GM12864 (cell line): ENCODE measurements around the gene DNAH17.

Experiments used
- DNase-seq: peaks from one replicate; pipeline ENCODE4 v3.0.0-alpha.2; 2011; ENCODE audit warnings: low read depth
- H3K4me3 ChIP-seq: 2 replicates; pipeline ENCODE4 v1.5.1; 2011; ENCODE audit warnings: mild to moderate bottlenecking, low read depth, low read length, control low read depth
- TF ChIP-seq, protein P1 (sequence below): IDR thresholded peaks from 2 replicates; pipeline ENCODE4 v1.5.1; 2011; ENCODE audit warnings: low read depth, mild to moderate bottlenecking, moderate library complexity, low read length, control low read depth, inconsistent platforms; ENCODE audit errors: missing control alignments

The DNAH17 gene

DNA sequence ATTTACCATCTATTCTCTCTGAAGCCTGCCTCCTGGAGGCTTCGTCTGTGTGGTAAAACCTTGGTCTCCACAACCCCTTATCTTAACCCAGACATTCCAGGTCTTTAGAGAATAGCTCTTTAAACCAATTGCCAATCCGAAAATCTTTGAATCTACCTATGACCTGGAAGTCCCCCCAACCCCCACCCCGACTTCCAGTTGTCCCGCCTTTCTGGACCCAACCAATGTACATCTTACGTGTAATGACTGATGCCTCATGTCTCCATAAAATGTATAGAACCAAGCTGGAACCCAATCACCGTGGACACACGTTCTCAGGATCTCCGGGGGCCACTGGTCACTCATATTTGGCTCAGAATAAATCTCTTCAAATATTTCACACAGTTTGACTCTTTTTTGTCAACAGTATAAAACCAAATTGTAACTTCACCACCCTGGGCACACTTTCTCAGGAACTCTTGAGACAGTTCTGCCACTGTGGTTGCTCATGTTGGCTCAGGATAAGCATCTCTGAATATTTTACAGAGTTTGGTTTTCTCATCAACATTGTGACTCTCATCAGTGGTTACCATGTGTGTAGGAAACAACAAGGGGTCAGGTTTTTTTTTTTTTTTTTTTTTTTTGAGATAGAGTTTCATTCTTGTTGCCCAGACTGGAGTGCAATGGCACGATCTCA lies 18.1 kb upstream of the DNAH17 start:
- no peak overlapping the region for H3K4me3 ChIP-seq
- DNase-seq: no peak
- TF ChIP-seq, protein P1, sequence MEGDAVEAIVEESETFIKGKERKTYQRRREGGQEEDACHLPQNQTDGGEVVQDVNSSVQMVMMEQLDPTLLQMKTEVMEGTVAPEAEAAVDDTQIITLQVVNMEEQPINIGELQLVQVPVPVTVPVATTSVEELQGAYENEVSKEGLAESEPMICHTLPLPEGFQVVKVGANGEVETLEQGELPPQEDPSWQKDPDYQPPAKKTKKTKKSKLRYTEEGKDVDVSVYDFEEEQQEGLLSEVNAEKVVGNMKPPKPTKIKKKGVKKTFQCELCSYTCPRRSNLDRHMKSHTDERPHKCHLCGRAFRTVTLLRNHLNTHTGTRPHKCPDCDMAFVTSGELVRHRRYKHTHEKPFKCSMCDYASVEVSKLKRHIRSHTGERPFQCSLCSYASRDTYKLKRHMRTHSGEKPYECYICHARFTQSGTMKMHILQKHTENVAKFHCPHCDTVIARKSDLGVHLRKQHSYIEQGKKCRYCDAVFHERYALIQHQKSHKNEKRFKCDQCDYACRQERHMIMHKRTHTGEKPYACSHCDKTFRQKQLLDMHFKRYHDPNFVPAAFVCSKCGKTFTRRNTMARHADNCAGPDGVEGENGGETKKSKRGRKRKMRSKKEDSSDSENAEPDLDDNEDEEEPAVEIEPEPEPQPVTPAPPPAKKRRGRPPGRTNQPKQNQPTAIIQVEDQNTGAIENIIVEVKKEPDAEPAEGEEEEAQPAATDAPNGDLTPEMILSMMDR: no peak

DNA sequence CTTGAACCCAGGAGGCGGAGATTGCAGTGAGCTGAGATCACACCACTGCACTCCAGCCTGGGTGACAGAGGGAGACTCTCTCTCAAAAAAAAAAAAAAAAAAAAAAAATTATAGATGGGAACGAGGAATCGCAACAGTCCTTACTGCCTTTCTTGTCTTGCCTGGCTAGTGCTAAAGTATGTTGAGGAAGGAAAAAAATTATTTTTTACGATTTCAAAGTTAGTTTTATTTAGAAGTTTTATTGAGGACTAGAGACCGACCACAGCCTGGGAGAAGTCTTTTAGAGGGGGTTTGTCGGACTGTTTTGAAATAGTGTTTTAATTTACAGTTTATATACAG lies 15.8 kb upstream of the DNAH17 start:
- TF ChIP-seq, protein P1: no peak
- no peak for DNase-seq
- no peak overlapping the region for H3K4me3 ChIP-seq

DNA sequence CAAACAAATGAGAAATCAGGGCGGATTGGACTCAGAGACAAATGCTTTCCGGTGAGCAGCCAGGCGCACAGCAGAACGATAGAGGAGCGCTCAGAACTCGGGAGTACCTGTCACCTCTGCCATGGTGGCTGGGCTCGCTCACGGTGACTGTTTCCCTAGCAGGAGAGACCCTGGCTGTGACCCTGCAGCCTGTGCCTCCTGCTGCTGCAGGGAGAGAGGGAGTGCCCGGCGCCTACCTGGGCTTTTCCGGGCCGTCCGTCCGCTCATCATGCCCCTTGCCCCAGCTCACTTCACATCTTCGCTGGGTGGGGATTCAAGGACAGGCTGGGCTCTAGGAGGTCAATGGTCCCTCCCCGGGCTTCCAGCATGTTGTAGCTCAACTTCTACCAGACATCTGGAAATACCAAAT lies 14.1 kb upstream of the DNAH17 start:
- TF ChIP-seq, protein P1: no peak
- no peak for DNase-seq
- no peak overlapping the region for H3K4me3 ChIP-seq

DNA sequence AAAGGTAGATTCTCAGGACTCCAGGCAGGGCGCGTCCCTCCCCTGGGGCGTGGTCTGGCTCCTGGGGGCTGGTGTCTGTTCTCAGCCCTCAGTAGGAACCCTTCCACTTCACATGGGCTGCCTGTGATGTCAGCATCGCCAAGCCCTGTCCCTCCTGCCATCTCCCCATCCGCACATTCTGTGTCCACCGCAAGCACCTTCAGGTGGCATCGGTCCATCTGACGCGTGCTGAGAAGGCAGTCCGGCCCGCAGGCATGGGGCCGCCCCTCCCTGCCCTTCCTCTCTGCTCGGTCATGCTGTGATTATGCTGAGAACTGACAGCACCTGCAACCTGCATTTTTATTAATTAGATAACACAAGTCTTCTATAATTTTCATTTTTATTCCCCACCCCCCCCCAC lies 12.7 kb upstream of the DNAH17 start:
- TF ChIP-seq, protein P1: no peak
- H3K4me3 ChIP-seq: no peak overlapping the region
- DNase-seq: no peak

DNA sequence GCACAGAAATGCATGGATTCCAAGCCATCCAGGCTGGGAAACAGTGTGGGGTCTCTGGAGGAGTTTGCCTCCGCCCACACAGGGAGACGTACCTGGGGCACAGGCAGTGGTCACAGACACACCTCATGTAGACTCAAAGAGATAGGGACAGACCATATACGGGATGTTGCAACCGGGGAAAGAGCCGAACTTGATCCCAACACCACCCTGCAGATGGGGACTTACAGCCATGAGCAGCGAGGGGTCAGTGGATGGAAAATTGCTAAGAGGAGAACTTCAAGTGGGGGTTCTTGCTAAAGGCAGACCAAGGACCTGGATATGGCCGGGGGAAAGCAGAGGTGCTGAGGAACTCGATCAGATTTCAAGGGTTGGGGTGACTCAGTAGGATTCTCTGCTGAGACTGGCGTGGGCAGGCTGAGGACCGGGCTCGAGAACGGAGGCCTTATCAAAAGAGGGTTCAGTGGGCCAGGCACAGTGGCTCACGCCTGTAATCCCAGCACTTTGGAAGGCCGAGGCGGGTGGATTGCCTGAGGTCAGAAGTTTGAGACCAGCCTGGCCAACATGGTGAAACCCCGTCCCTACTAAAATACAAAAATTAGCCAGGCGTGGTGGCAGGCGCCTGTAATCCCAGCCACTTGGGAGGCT lies 12.0 kb upstream of the DNAH17 start:
- TF ChIP-seq, protein P1: no peak
- no peak for DNase-seq
- no peak overlapping the region for H3K4me3 ChIP-seq

DNA sequence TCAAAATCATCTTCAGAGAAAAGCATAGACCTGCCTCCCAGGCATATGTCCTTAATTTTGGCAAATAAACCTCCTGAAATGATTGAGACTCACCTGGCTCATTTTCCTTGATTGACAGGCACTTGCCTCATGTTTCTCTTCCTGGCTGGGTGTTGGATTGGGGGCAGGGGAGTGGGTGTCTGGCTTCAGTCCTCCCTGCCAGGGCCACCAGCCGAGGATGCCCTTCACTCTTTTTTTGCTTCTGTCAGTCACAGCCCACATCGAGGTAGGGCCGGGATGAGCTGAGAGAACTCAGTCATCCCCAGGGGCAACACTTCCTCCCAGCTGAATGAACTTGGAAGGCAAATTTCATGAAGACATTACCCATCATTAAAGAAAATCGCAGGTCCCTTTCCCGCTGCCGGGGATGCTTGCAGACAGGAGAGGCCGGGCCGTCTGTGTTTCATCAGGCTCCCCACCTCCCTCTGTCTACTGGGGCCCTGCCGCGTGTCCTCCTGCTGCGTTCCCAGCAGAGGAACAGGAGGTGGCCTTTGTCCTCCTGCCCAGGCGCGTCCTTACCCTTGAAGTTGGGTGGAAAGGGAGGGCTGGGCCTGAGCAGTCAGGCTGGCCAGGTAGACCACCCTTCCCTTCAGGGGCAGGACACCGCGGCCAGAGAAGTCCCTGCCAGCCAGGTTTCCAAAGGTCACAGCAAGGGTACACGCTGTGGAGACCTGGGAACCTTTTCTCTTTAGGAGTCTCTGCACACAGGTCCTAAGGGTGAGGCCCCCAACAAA lies 11.2 kb upstream of the DNAH17 start:
- no peak overlapping the region for H3K4me3 ChIP-seq
- DNase-seq: no peak
- TF ChIP-seq, protein P1: no peak
